GM12878 (cell line): ENCODE data around the gene POU3F2. TPM values are rescaled to one million over a fixed set of nuclear protein-coding genes. Genes with fewer than 3 reads are reported as not detected.

Experiments used
- CEBPB ChIP-seq, 2 experiments: fragments of 150-350 bp in 1 of 2; IDR thresholded peaks; 2 replicates each; pipeline ENCODE4 v1.6.1; 2012 to 2014; ENCODE audit warnings: low read depth in 2 of 2, low read length in 2 of 2, borderline replicate concordance in 1 of 2, inconsistent platforms in 1 of 2
- EZH2 ChIP-seq: IDR thresholded peaks from 2 replicates; pipeline ENCODE4 v1.6.1; 2012; ENCODE audit warnings: low read depth, mild to moderate bottlenecking, control low read depth, inconsistent platforms, low read length, borderline replicate concordance; ENCODE audit not compliant: control insufficient read depth
- PML ChIP-seq: IDR thresholded peaks from 2 replicates; pipeline ENCODE4 v1.6.1; 2012; ENCODE audit warnings: low read length, inconsistent platforms
- SUPT20H ChIP-seq: IDR thresholded peaks from 2 replicates; pipeline ENCODE4 v1.6.1; 2011; ENCODE audit warnings: low read depth, mild to moderate bottlenecking, low read length, moderate library complexity, borderline replicate concordance; ENCODE audit not compliant: control insufficient read depth
- polyA plus RNA-seq, 11 experiments: library from polyadenylated mRNA; depleted of rRNA in 4 of 11; unstranded in 6 of 11; stranded (reverse) in 5 of 11; fragments of >200 nt; fragmentation: Nextera tagmentation in 4 of 11; fragmentation: Illumina TruSeq in 1 of 11; extraction: Ambion mirVana in 4 of 11; extraction: Trizol in 1 of 11; gene quantifications; 1 replicate in 1 of 11; 2 replicates in 10 of 11; pipeline versions ENCODE4 v1.2.1 to v1.2.3, GENCODE V29; 2011 to 2016; ENCODE audit warnings: inconsistent platforms in 2 of 11, missing spikeins in 2 of 11, low read depth in 1 of 11
- total RNA-seq, 4 experiments: library from RNA; depleted of rRNA in 3 of 4; stranded (reverse); fragments of >200 nt in 3 of 4; fragmentation: Illumina TruSeq in 1 of 4; extraction: Trizol in 1 of 4; gene quantifications; 2 replicates each; pipeline versions ENCODE4 v1.2.1 to v1.2.3, GENCODE V29; 2013 to 2021
- TF ChIP-seq, protein P1 (sequence below): fragments of 450-650 bp; IDR thresholded peaks from 2 replicates; pipeline ENCODE4 v1.6.1; 2018; ENCODE audit warnings: borderline replicate concordance, mild to moderate bottlenecking; ENCODE audit not compliant: partially characterized antibody
- TF ChIP-seq, protein P2 (sequence below): IDR thresholded peaks from 2 replicates; pipeline ENCODE4 v1.6.1; 2012; ENCODE audit warnings: mild to moderate bottlenecking, low read depth, low read length
- TF ChIP-seq, protein P3 (sequence below): IDR thresholded peaks from 2 replicates; pipeline ENCODE4 v1.6.1; 2011; ENCODE audit warnings: borderline replicate concordance, low read depth, mild to moderate bottlenecking, moderate library complexity, low read length; ENCODE audit not compliant: insufficient read depth, poor library complexity, severe bottlenecking

Gene POU3F2
- total and polyA plus RNA-seq, 10 of the 15 experiments (the other 5 are each of a cell fraction or from before 2014, with no cell fraction given): not detected

DNA sequence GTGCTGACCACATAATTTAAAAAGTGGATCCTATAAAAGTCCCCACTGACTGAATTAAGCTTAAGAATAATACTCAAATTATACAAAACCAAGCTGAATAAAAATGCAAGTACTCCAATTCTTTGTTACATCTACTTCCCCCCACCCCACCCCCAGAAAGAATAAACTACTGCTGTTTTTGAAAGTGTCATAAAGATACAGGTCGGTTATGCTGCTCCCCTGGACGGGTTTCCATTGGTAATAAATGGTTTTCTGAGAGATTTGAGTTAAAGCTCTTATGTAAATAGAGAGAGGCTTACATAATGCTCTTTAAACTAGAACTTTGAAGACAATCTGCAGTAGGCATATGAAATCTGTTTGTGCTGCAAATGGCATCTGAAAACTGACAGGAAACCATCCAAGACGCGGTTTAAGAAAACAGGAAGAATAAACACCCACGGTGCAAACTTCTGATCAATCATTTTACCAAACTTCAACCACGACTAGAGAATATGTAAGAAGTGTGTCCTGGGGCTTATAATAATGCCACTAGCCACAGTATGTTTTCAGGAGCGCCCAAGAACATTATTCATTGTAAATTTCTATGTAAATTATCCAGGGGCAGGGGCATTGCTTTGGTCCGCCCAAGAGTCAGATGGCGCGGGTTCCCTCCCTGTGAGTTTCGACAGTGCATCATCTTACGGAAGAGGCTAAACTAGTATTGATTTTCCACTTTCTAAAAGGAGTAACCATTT is 10.8 kb upstream of the POU3F2 start (continued):
- TF ChIP-seq, protein P1, sequence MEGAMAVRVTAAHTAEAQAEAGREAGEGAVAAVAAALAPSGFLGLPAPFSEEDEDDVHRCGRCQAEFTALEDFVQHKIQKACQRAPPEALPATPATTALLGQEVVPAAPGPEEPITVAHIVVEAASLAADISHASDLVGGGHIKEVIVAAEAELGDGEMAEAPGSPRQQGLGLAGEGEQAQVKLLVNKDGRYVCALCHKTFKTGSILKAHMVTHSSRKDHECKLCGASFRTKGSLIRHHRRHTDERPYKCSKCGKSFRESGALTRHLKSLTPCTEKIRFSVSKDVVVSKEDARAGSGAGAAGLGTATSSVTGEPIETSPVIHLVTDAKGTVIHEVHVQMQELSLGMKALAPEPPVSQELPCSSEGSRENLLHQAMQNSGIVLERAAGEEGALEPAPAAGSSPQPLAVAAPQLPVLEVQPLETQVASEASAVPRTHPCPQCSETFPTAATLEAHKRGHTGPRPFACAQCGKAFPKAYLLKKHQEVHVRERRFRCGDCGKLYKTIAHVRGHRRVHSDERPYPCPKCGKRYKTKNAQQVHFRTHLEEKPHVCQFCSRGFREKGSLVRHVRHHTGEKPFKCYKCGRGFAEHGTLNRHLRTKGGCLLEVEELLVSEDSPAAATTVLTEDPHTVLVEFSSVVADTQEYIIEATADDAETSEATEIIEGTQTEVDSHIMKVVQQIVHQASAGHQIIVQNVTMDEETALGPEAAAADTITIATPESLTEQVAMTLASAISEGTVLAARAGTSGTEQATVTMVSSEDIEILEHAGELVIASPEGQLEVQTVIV: no peak
- no peak for TF ChIP-seq CEBPB (IDR thresholded peaks at IDR 0.05; ENCODE audit: borderline replicate concordance in 1 of 2, low read depth in 2 of 2, low read length in 2 of 2)
- no peak for TF ChIP-seq PML
- TF ChIP-seq SUPT20H: no peak
- TF ChIP-seq, protein P2, sequence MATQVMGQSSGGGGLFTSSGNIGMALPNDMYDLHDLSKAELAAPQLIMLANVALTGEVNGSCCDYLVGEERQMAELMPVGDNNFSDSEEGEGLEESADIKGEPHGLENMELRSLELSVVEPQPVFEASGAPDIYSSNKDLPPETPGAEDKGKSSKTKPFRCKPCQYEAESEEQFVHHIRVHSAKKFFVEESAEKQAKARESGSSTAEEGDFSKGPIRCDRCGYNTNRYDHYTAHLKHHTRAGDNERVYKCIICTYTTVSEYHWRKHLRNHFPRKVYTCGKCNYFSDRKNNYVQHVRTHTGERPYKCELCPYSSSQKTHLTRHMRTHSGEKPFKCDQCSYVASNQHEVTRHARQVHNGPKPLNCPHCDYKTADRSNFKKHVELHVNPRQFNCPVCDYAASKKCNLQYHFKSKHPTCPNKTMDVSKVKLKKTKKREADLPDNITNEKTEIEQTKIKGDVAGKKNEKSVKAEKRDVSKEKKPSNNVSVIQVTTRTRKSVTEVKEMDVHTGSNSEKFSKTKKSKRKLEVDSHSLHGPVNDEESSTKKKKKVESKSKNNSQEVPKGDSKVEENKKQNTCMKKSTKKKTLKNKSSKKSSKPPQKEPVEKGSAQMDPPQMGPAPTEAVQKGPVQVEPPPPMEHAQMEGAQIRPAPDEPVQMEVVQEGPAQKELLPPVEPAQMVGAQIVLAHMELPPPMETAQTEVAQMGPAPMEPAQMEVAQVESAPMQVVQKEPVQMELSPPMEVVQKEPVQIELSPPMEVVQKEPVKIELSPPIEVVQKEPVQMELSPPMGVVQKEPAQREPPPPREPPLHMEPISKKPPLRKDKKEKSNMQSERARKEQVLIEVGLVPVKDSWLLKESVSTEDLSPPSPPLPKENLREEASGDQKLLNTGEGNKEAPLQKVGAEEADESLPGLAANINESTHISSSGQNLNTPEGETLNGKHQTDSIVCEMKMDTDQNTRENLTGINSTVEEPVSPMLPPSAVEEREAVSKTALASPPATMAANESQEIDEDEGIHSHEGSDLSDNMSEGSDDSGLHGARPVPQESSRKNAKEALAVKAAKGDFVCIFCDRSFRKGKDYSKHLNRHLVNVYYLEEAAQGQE: no peak
- no peak for TF ChIP-seq EZH2
- TF ChIP-seq, protein P3, sequence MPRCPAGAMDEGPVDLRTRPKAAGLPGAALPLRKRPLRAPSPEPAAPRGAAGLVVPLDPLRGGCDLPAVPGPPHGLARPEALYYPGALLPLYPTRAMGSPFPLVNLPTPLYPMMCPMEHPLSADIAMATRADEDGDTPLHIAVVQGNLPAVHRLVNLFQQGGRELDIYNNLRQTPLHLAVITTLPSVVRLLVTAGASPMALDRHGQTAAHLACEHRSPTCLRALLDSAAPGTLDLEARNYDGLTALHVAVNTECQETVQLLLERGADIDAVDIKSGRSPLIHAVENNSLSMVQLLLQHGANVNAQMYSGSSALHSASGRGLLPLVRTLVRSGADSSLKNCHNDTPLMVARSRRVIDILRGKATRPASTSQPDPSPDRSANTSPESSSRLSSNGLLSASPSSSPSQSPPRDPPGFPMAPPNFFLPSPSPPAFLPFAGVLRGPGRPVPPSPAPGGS: no peak
- TF ChIP-seq, all 136 proteins: peak for 0
